ENCODE results near the gene KIZ. TPM values are rescaled to one million over a fixed set of nuclear protein-coding genes. Genes with fewer than 3 reads are reported as not detected.

Gene KIZ
- polyA plus RNA-seq, 1 donor, result 12.9 TPM

GRCh38 chr20:21262812-21263211 lies 136.9 kb downstream of the KIZ start:
- no peaks in the 10 kb centered on the region for H3K9me3 ChIP-seq (ENCODE audit: control insufficient read depth, low read depth, low read length)
- no peaks in the 10 kb centered on the region for H3K27me3 ChIP-seq (ENCODE audit: control insufficient read depth, insufficient read depth, low read length)
- H3K4me1 ChIP-seq (ENCODE audit: control insufficient read depth, insufficient read depth, low read length), result no peaks in the 10 kb centered on the region
- no peak overlapping the region for H3K4me3 ChIP-seq (ENCODE audit: low read length)
- DNase-seq, result no peak
- H3K27ac ChIP-seq (ENCODE audit: low read length), result no peak overlapping the region
- no peaks in the 10 kb centered on the region for H3K36me3 ChIP-seq (ENCODE audit: control insufficient read depth, insufficient read depth, low read length)
- no CpG with 5 or more reads among the region's 2 CpGs for WGBS (ENCODE audit: insufficient coverage, low lambda C conversion rate)

GRCh38 chr20:21265261-21266190 lies 139.6 kb downstream of the KIZ start:
- Histone ChIP-seq H3K27ac (ENCODE audit: low read length) (no peak overlapping the region), H3K36me3 (ENCODE audit: control insufficient read depth, insufficient read depth, low read length) (no peaks in the 10 kb centered on the region), H3K9me3 (ENCODE audit: control insufficient read depth, low read depth, low read length) (no peaks in the 10 kb centered on the region), H3K27me3 (ENCODE audit: control insufficient read depth, insufficient read depth, low read length) (no peaks in the 10 kb centered on the region), H3K4me1 (ENCODE audit: control insufficient read depth, insufficient read depth, low read length) (no peaks in the 10 kb centered on the region), H3K4me3 (ENCODE audit: low read length) (no peak overlapping the region)
- 80% methylated on average over 1 of the region's 15 CpGs for WGBS (ENCODE audit: insufficient coverage, low lambda C conversion rate)
- DNase-seq, result no peak

- H3K27me3 ChIP-seq (ENCODE audit: control insufficient read depth, insufficient read depth, low read length), result no peaks in the 10 kb centered on the region
- no CpG with 5 or more reads among the region's 5 CpGs for WGBS (ENCODE audit: insufficient coverage, low lambda C conversion rate)
- no peaks in the 10 kb centered on the region for H3K36me3 ChIP-seq (ENCODE audit: control insufficient read depth, insufficient read depth, low read length)
- no peaks in the 10 kb centered on the region for H3K4me1 ChIP-seq (ENCODE audit: control insufficient read depth, insufficient read depth, low read length)
- no peak for DNase-seq
- H3K9me3 ChIP-seq (ENCODE audit: control insufficient read depth, low read depth, low read length), result no peaks in the 10 kb centered on the region
- no peak overlapping the region for H3K27ac ChIP-seq (ENCODE audit: low read length)
- no peak overlapping the region for H3K4me3 ChIP-seq (ENCODE audit: low read length)
Measured at GRCh38 chr20:21266191-21266536, 140.3 kb downstream of the KIZ start.

- H3K27ac ChIP-seq (ENCODE audit: low read length), result no peak overlapping the region
- H3K9me3 ChIP-seq (ENCODE audit: control insufficient read depth, low read depth, low read length), result no peaks in the 10 kb centered on the region
- no peaks in the 10 kb centered on the region for H3K27me3 ChIP-seq (ENCODE audit: control insufficient read depth, insufficient read depth, low read length)
- H3K36me3 ChIP-seq (ENCODE audit: control insufficient read depth, insufficient read depth, low read length), result no peaks in the 10 kb centered on the region
- WGBS (ENCODE audit: insufficient coverage, low lambda C conversion rate), result no CpG with 5 or more reads among the region's 2 CpGs
- H3K4me3 ChIP-seq (ENCODE audit: low read length), result no peak overlapping the region
- DNase-seq, result no peak
- no peaks in the 10 kb centered on the region for H3K4me1 ChIP-seq (ENCODE audit: control insufficient read depth, insufficient read depth, low read length)
Measured at GRCh38 chr20:21269772-21270171, 143.9 kb downstream of the KIZ start.

GRCh38 chr20:21270806-21271205 lies 144.9 kb downstream of the KIZ start:
- Histone ChIP-seq H3K27ac (ENCODE audit: low read length) (no peak overlapping the region), H3K4me3 (ENCODE audit: low read length) (no peak overlapping the region), H3K36me3 (ENCODE audit: control insufficient read depth, insufficient read depth, low read length) (no peaks in the 10 kb centered on the region), H3K4me1 (ENCODE audit: control insufficient read depth, insufficient read depth, low read length) (no peaks in the 10 kb centered on the region), H3K9me3 (ENCODE audit: control insufficient read depth, low read depth, low read length) (no peaks in the 10 kb centered on the region), H3K27me3 (ENCODE audit: control insufficient read depth, insufficient read depth, low read length) (no peaks in the 10 kb centered on the region)
- no CpG with 5 or more reads among the region's 8 CpGs for WGBS (ENCODE audit: insufficient coverage, low lambda C conversion rate)
- DNase-seq, result no peak

- DNase-seq, result no peak
- Histone ChIP-seq H3K4me1 (ENCODE audit: control insufficient read depth, insufficient read depth, low read length) (no peaks in the 10 kb centered on the region), H3K9me3 (ENCODE audit: control insufficient read depth, low read depth, low read length) (no peaks in the 10 kb centered on the region), H3K27ac (ENCODE audit: low read length) (no peak overlapping the region), H3K27me3 (ENCODE audit: control insufficient read depth, insufficient read depth, low read length) (no peaks in the 10 kb centered on the region), H3K4me3 (ENCODE audit: low read length) (no peak overlapping the region), H3K36me3 (ENCODE audit: control insufficient read depth, insufficient read depth, low read length) (no peaks in the 10 kb centered on the region)
Measured at GRCh38 chr20:21272279-21272678, 146.4 kb downstream of the KIZ start.

GRCh38 chr20:21272679-21273078 lies 146.8 kb downstream of the KIZ start:
- Histone ChIP-seq H3K4me3 (ENCODE audit: low read length) (no peak overlapping the region), H3K27me3 (ENCODE audit: control insufficient read depth, insufficient read depth, low read length) (no peaks in the 10 kb centered on the region), H3K36me3 (ENCODE audit: control insufficient read depth, insufficient read depth, low read length) (no peaks in the 10 kb centered on the region), H3K27ac (ENCODE audit: low read length) (no peak overlapping the region), H3K9me3 (ENCODE audit: control insufficient read depth, low read depth, low read length) (no peaks in the 10 kb centered on the region), H3K4me1 (ENCODE audit: control insufficient read depth, insufficient read depth, low read length) (no peaks in the 10 kb centered on the region)
- no peak for DNase-seq
- 100% methylated on average over 1 of the region's 3 CpGs for WGBS (ENCODE audit: insufficient coverage, low lambda C conversion rate)

- no peak for DNase-seq
- H3K27me3 ChIP-seq (ENCODE audit: control insufficient read depth, insufficient read depth, low read length), result no peaks in the 10 kb centered on the region
- no peaks in the 10 kb centered on the region for H3K9me3 ChIP-seq (ENCODE audit: control insufficient read depth, low read depth, low read length)
- no peaks in the 10 kb centered on the region for H3K4me1 ChIP-seq (ENCODE audit: control insufficient read depth, insufficient read depth, low read length)
- WGBS (ENCODE audit: insufficient coverage, low lambda C conversion rate), result no CpG with 5 or more reads among the region's 8 CpGs
- no peaks in the 10 kb centered on the region for H3K36me3 ChIP-seq (ENCODE audit: control insufficient read depth, insufficient read depth, low read length)
- H3K4me3 ChIP-seq (ENCODE audit: low read length), result no peak overlapping the region
- H3K27ac ChIP-seq (ENCODE audit: low read length), result no peak overlapping the region
Measured at GRCh38 chr20:21273755-21274386, 148.0 kb downstream of the KIZ start.

GRCh38 chr20:21278829-21279228 lies 152.9 kb downstream of the KIZ start:
- DNase-seq, result no peak
- Histone ChIP-seq H3K4me3 (ENCODE audit: low read length) (no peak overlapping the region), H3K9me3 (ENCODE audit: control insufficient read depth, low read depth, low read length) (no peaks in the 10 kb centered on the region), H3K27me3 (ENCODE audit: control insufficient read depth, insufficient read depth, low read length) (no peaks in the 10 kb centered on the region), H3K36me3 (ENCODE audit: control insufficient read depth, insufficient read depth, low read length) (no peaks in the 10 kb centered on the region), H3K27ac (ENCODE audit: low read length) (no peak overlapping the region), H3K4me1 (ENCODE audit: control insufficient read depth, insufficient read depth, low read length) (no peaks in the 10 kb centered on the region)
- WGBS (ENCODE audit: insufficient coverage, low lambda C conversion rate), result no CpG with 5 or more reads among the region's 2 CpGs

- WGBS (ENCODE audit: insufficient coverage, low lambda C conversion rate), result 44% methylated on average over 2 of the region's 7 CpGs
- no peak for DNase-seq
- no peak overlapping the region for H3K27ac ChIP-seq (ENCODE audit: low read length)
- H3K9me3 ChIP-seq (ENCODE audit: control insufficient read depth, low read depth, low read length), result no peaks in the 10 kb centered on the region
- H3K27me3 ChIP-seq (ENCODE audit: control insufficient read depth, insufficient read depth, low read length), result no peaks in the 10 kb centered on the region
- H3K4me1 ChIP-seq (ENCODE audit: control insufficient read depth, insufficient read depth, low read length), result no peaks in the 10 kb centered on the region
- no peak overlapping the region for H3K4me3 ChIP-seq (ENCODE audit: low read length)
- no peaks in the 10 kb centered on the region for H3K36me3 ChIP-seq (ENCODE audit: control insufficient read depth, insufficient read depth, low read length)
Measured at GRCh38 chr20:21279706-21280521, 154.0 kb downstream of the KIZ start.
